HG02759 (cell line): ENCODE results near the gene DRC3.

Source experiments
- ATAC-seq: cut with Tn5 transposase; IDR thresholded peaks from one replicate; pipeline ENCODE4 v1.9.1; 2021; ENCODE audit warnings: mild to moderate bottlenecking, moderate library complexity; ENCODE audit not compliant: unreplicated experiment

The DRC3 gene

DNA sequence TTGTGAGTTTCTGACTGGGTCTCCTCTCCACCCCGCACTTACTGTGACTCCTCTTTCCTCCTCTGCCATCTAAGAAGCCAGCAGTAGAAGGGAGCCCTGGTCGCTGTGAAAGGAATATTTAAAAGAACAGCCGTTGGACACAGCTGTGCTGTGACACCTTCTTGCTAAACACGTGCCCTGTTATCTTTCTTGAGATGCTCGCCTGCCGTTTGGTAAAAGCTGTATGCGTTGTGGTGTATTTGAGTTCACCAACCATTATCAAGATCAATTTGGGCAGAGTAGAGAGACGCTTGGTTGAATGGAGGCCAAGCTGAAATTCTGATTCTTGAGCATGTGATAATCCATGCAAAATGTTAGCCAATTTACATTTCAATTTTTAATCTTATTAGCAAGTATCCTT lies 70.3 kb downstream of the DRC3 start:
- no peak for ATAC-seq

DNA sequence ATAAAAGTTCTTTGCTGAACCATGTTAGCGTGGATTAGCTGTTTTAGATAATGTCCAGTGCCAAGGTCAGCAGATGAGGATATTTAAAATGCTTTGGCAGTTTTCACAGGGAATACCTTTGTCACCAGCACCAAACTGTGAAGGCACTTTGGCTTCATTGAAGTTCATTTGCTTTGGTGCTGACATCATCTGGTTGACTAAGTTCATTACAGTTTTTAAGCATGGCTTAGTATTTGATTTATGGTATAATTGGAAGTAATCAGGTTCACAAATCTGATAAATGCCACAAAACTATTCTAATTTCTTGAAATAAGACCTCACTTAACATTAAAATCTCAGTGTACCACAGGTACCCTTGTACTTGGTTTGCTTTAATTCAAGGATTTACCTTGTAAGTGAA lies 70.8 kb downstream of the DRC3 start:
- ATAC-seq, result no peak

DNA sequence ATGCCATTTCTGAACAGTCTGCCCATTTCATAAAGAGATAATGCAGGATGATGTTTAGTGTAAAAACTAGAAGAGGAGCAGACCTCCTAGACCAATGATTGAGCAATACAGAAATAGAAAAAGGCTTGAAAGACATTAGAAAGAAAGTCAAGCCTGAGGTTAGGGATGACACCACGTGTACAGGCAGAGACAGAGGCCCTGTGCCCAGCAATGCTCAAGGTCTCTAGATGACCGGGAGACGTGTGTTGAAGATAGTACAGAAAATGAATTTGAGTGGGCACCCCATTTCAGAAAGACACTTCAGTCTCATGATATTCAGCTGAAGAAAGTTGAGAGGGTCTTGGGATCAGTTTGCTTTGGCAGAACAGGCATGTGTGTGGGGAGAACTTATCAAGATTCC lies 71.9 kb downstream of the DRC3 start:
- no peak for ATAC-seq

DNA sequence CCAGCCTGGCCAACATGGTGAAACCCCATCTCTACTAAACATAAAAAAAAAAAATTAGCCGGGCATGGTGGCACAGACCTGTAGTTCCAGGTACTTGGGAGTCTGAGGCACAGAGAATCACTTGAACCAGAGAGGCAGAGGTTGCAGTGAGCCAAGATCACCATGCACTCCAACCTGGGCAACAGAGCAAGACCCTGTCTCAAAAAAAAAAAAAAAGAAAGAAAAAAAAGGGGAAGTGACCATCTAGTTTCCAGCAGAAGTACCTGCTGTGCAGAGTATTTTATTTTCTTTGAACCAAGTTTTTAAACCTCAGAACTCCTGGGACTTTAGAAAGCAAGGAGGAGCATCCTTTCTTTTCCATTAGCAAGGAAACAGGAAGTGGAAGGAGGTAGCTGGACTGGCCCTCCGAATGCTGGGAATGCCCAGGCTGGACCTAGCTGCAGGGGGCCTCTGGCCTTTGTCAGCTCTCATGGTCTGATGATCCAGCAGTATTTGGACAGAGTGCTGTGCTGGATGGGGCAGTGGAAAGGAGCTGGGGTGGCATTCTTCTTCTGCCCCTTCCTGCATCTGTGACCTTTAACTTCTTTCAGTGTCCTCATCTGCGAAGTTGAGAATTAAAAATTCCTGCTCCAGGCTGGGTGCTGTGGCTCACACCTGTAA lies 73.2 kb downstream of the DRC3 start:
- ATAC-seq, result no peak

DNA sequence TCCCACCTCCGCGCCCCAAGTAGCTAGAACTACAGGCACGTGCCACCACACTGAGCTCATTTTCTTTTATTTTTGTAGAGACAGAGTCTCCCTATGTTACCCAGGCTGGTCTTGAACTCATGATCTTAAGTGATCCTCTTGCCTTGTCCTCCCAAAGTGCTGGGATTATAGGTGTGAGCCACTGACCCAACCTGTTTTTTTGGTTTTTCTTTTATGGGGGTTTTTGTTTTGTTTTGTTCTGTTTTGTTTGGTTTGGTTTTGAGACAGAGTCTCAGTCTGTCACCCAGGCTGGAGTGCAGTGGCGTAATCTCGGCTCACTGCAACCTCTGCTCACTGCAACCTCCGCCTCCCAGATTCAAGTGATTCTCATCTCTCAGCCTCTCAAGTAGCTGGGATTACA lies 82.9 kb downstream of the DRC3 start:
- no peak for ATAC-seq

DNA sequence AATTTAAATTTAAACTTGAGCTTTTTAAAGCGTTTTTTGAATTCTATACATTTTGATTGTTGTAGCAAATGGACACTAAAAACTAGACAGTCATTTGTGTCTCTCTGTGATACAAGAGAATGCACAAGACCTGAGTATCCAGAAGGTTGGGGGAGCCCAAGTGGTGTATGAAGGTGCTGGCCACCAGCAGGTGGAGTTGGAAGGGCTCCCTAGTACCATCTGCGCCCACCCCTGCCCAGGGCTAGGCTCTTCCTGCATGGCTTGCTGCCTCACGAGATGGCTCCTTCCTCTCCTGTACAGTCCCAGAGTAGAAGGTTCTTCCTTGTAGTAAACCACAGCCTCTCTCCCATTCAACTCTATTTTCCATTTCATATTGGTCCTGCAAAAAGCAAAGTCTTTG lies 83.6 kb downstream of the DRC3 start:
- no peak for ATAC-seq

DNA sequence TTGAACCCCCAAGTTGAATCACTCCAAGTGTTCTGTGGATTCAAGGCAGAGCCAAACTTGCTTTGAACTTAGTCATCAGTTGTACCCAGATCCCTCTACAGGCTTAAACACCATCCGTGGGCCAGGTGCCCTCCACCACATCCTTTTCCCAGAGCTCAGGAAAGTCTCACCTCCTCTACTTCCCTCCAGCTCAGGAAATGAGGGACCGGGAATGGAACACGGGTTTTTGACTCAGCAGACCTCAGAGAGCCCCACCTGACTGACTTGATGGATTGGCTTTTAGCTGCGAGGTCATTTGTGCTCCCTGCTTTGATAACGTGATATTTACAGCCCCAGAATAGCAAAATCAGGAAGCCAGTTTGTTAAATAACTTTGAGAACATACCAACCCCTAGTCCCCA lies 86.6 kb downstream of the DRC3 start:
- no peak for ATAC-seq

DNA sequence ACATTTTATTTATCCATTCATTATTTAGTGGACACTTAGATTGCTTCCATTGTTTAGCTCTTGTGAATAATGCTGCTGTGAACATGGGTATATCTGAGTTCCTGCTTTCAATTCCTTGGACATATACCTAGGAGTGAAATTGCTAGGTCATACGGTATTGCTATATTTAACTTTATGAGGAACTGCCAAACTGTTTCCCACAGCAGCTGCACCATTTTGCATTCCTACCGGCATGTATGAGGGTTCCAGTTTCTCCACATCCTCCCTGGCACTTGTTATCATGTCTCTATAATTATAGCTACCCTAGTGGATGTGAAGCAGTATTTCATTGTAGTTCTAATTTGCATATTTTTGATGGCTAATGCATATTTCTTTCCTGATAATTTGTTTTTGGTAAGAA lies 91.4 kb downstream of the DRC3 start:
- no peak for ATAC-seq

DNA sequence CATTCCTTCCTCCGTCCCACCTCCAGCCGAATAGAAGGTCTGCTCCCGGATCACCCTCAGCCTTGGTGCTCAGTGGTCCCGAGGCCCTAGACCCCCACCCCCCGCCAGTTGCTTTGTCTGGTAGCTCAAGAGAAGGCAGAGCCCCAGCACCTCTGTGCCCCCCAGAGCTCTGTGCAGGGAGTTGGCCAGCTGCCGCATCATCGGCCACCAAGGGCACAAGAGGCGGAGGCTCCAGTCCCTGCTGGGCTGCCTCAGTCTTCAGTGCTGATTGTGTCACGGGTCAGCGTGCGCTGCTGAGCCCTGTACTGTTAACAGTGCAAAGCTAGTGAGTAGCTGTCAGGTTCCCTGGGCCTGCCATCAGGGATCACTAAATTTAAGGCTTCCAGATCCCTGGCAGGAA lies 92.9 kb downstream of the DRC3 start:
- ATAC-seq, result no peak
